K562 (cell line): Measurements from ENCODE around the gene SGMS1. TPM values are rescaled to one million over a fixed set of nuclear protein-coding genes. Genes with fewer than 3 reads are reported as not detected.
"Not testable (repeated sequence)": the region's sequence is repeated elsewhere in the genome, so short reads cannot be mapped to it uniquely, and the experiment has no call there.

ENCODE experiments used
- DIDO1 ChIP-seq: fragments of 450-650 bp; IDR thresholded peaks from 2 replicates; pipeline ENCODE4 v1.6.1; 2016; ENCODE audit warnings: low read depth, missing biosample characterization, missing genetic modification characterization
- MAX ChIP-seq: sonication (generic); formaldehyde crosslinking; IDR thresholded peaks from 2 replicates; pipeline ENCODE4 v1.9.0; 2022; ENCODE audit warnings: mild to moderate bottlenecking, missing genetic modification reagents
- MTA3 ChIP-seq: fragments of 450-650 bp; formaldehyde crosslinking; IDR thresholded peaks from 2 replicates; pipeline ENCODE4 v1.6.1; 2017; ENCODE audit warnings: mild to moderate bottlenecking, borderline replicate concordance
- MYC ChIP-seq, 2 experiments: fragments of 250-450 bp in 1 of 2; sonication (Bioruptor Pico) in 1 of 2; IDR thresholded peaks; 2 replicates each; pipeline versions ENCODE4 v1.5.1 to v1.6.1; 2012 to 2021; ENCODE audit warnings: low read depth in 2 of 2, borderline replicate concordance in 1 of 2, improper control_type of control experiment in 1 of 2, low read length in 1 of 2, mild to moderate bottlenecking in 1 of 2, moderate library complexity in 1 of 2
- NFE2L1 ChIP-seq: fragments of 450-650 bp; IDR thresholded peaks from 2 replicates; pipeline ENCODE4 v1.6.1; 2016; ENCODE audit warnings: missing genetic modification characterization, low read depth, mild to moderate bottlenecking, missing compliant biosample characterization, moderate library complexity, borderline replicate concordance
- PTTG1 ChIP-seq: fragments of 450-650 bp; IDR thresholded peaks from 2 replicates; pipeline ENCODE4 v1.6.1; 2016; ENCODE audit warnings: low read depth, mild to moderate bottlenecking, missing genetic modification characterization, missing compliant biosample characterization
- RREB1 ChIP-seq: fragments of 250-450 bp; sonication (Bioruptor Pico); IDR thresholded peaks from 2 replicates; pipeline ENCODE4 v1.4.0; 2020
- SMAD4 ChIP-seq: fragments of 250-450 bp; sonication (Bioruptor Pico); conservative IDR thresholded peaks from 2 replicates; pipeline ENCODE4 v1.8.0; 2021; ENCODE audit warnings: inconsistent platforms, mild to moderate bottlenecking, moderate library complexity
- TAF7 ChIP-seq: fragments of 450-650 bp; IDR thresholded peaks from 2 replicates; pipeline ENCODE4 v1.6.1; 2016; ENCODE audit warnings: missing genetic modification characterization, missing compliant biosample characterization
- TAF9B ChIP-seq: fragments of 450-650 bp; IDR thresholded peaks from 2 replicates; pipeline ENCODE4 v1.6.1; 2018; ENCODE audit warnings: mild to moderate bottlenecking; ENCODE audit not compliant: partially characterized antibody
- TAL1 ChIP-seq: fragments of 450-650 bp; IDR thresholded peaks from 2 replicates; pipeline ENCODE4 v1.6.1; 2016; ENCODE audit warnings: mild to moderate bottlenecking
- ZBTB12 ChIP-seq: fragments of 250-450 bp; sonication (Bioruptor Pico); IDR thresholded peaks from 2 replicates; pipeline ENCODE4 v1.4.0; 2020
- ZNF316 ChIP-seq: fragments of 450-650 bp; IDR thresholded peaks from 2 replicates; pipeline ENCODE4 v1.6.1; 2016
- polyA plus RNA-seq, 8 experiments: library from polyadenylated mRNA; depleted of rRNA in 4 of 8; stranded (reverse) in 5 of 8; unstranded in 3 of 8; fragments of >200 nt; fragmentation: Nextera tagmentation in 2 of 8; fragmentation: Illumina TruSeq in 1 of 8; extraction: Ambion mirVana in 2 of 8; extraction: Trizol in 1 of 8; gene quantifications; 2 replicates each; pipeline versions ENCODE4 v1.2.1 to v1.2.3, GENCODE V29; 2011 to 2014; ENCODE audit warnings: inconsistent platforms in 1 of 8, missing spikeins in 1 of 8
- total RNA-seq, 7 experiments: library from RNA; depleted of rRNA in 6 of 7; stranded (reverse); fragments of >200 nt in 6 of 7; fragmentation: Illumina TruSeq in 2 of 7; extraction: Trizol in 2 of 7; gene quantifications; 2 replicates each; pipeline versions ENCODE4 v1.2.1 to v1.2.3, GENCODE V29; 2011 to 2021; ENCODE audit warnings: low replicate concordance in 1 of 7
- TF ChIP-seq, protein P1 (sequence below), 2 experiments: fragments of 250-450 bp in 1 of 2; fragments of 450-650 bp in 1 of 2; sonication (Bioruptor Pico) in 1 of 2; IDR thresholded peaks; 2 replicates each; pipeline versions ENCODE4 v1.6.1 to v1.8.0; 2016 to 2021; ENCODE audit warnings: mild to moderate bottlenecking in 2 of 2, moderate library complexity in 2 of 2, missing compliant biosample characterization in 1 of 2, missing genetic modification characterization in 1 of 2
- TF ChIP-seq, protein P2 (sequence below): fragments of 250-450 bp; sonication (Bioruptor Pico); IDR thresholded peaks from 2 replicates; pipeline ENCODE4 v1.8.0; 2021; ENCODE audit warnings: moderate library complexity, mild to moderate bottlenecking, inconsistent platforms

Gene SGMS1
- total and polyA plus RNA-seq, 9 of the 15 experiments (the other 6 are each of a cell fraction or from before 2014, with no cell fraction given): 22.6 to 232 (median 82.2) TPM

DNA sequence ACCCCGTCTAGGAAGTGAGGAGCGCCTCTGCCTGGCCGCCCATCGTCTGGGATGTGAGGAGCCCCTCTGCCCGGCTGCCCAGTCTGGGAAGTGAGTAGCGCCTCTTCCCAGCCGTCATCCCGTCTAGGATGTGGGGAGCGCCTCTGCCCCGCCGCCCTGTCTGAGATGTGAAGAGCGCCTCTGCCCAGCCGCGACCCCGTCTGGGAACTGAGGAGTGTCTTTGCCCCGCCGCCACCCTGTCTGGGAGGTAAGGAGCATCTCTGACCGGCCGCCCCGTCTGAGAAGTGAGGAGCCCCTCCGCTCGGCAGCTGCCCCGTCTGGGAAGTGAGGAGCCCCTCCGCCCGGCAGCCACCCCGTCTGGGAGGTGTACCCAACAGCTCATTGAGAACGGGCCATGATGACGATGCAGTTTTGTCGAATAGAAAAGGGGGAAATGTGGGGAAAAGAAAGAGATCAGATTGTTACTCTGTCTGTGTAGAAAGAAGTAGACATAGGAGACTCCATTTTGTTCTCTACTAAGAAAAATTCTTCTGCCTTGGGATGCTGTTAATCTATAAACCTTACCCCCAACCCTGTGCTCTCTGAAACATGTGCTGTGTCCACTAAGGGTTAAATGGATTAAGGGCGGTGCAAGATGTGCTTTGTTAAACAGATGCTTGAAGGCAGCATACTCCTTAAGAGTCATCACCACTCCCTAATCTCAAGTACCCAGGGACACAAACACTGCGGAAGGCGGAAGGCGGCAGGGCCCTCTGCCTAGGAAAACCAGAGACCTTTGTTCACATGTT, 267.9 kb downstream of the SGMS1 start (continued):
- peak; percentile 43; the same call in 1 of the 2 replicates for TF ChIP-seq MTA3
- TF ChIP-seq DIDO1: peak; percentile 15; the same call in 1 of the 2 replicates
- peak; percentile 49; the same call in 1 of the 2 replicates for TF ChIP-seq RREB1 (CRISPR knock-in tag)
- TF ChIP-seq NFE2L1 (tag): peak; percentile 86
- peak; percentile 51 for TF ChIP-seq TAF9B
- TF ChIP-seq MYC (IDR thresholded peaks at IDR 0.05; ENCODE audit: low read depth, low read length): not testable (repeated sequence)
- 0 out of 2 replicates have a peak, but pooled peaks have one; percentile 29 for TF ChIP-seq MYC (CRISPR knock-in tag; IDR thresholded peaks at IDR 0.05; ENCODE audit: borderline replicate concordance, low read depth)
- peak; percentile 66; the same call in 1 of the 2 replicates for TF ChIP-seq PTTG1
- 0 out of 2 replicates have a peak, but pooled peaks have one; percentile 11 for TF ChIP-seq TAF7
- TF ChIP-seq ZBTB12 (CRISPR knock-in tag): peak; percentile 34; the same call in 1 of the 2 replicates
- TF ChIP-seq ZNF316: peak; percentile 95
- TF ChIP-seq TAL1: peak; percentile 80
- TF ChIP-seq MAX (CRISPR knock-in tag): peak; percentile 34
- TF ChIP-seq, protein P1, sequence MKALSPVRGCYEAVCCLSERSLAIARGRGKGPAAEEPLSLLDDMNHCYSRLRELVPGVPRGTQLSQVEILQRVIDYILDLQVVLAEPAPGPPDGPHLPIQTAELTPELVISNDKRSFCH (CRISPR knock-in tag; IDR thresholded peaks at IDR 0.05): not testable (repeated sequence)
- TF ChIP-seq, protein P1 (tag; IDR thresholded peaks at IDR 0.05): peak; percentile 92
- TF ChIP-seq SMAD4: peak; percentile 95
- TF ChIP-seq, protein P2, sequence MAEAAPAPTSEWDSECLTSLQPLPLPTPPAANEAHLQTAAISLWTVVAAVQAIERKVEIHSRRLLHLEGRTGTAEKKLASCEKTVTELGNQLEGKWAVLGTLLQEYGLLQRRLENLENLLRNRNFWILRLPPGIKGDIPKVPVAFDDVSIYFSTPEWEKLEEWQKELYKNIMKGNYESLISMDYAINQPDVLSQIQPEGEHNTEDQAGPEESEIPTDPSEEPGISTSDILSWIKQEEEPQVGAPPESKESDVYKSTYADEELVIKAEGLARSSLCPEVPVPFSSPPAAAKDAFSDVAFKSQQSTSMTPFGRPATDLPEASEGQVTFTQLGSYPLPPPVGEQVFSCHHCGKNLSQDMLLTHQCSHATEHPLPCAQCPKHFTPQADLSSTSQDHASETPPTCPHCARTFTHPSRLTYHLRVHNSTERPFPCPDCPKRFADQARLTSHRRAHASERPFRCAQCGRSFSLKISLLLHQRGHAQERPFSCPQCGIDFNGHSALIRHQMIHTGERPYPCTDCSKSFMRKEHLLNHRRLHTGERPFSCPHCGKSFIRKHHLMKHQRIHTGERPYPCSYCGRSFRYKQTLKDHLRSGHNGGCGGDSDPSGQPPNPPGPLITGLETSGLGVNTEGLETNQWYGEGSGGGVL (CRISPR knock-in tag): peak; percentile 32; the same call in 1 of the 2 replicates
